Effector memory CD4-positive, alpha-beta T cell (primary cell): Measurements from ENCODE around the gene MESD.

Experiments
- DNase-seq, 3 donors: peaks; one replicate each; pipeline ENCODE4 v3.0.0-alpha.2; 2020
- H3K27ac ChIP-seq: 2 replicates; pipeline ENCODE4 v1.7.0; 2013; ENCODE audit warnings: mild to moderate bottlenecking, low read length, moderate library complexity; ENCODE audit not compliant: insufficient read depth, poor library complexity, severe bottlenecking
- H3K27me3 ChIP-seq: replicated peaks from 2 replicates; pipeline ENCODE4 v1.7.0; 2013; ENCODE audit warnings: mild to moderate bottlenecking, low read length; ENCODE audit not compliant: insufficient read depth, control insufficient read depth, poor library complexity, severe bottlenecking
- H3K36me3 ChIP-seq: 2 replicates; pipeline ENCODE4 v1.7.0; 2013; ENCODE audit warnings: mild to moderate bottlenecking, low read length, moderate library complexity; ENCODE audit not compliant: control insufficient read depth, insufficient read depth
- H3K4me1 ChIP-seq: 2 replicates; pipeline ENCODE4 v1.7.0; 2013; ENCODE audit warnings: low read length, mild to moderate bottlenecking; ENCODE audit not compliant: control insufficient read depth, insufficient read depth, poor library complexity, severe bottlenecking
- H3K4me3 ChIP-seq: 2 replicates; pipeline ENCODE4 v1.7.0; 2013; ENCODE audit warnings: low read length, low read depth, mild to moderate bottlenecking; ENCODE audit not compliant: insufficient read depth, poor library complexity, severe bottlenecking
- H3K9me3 ChIP-seq: 2 replicates; pipeline ENCODE4 v1.7.0; 2013; ENCODE audit warnings: mild to moderate bottlenecking, low read length, moderate library complexity; ENCODE audit not compliant: control insufficient read depth

Gene MESD

GRCh38 chr15:80991421-80991820 is 1.8 kb upstream of the MESD start:
- H3K4me3 ChIP-seq: no peak overlapping the region
- no peaks in the 10 kb centered on the region for H3K9me3 ChIP-seq
- no peak overlapping the region for H3K27ac ChIP-seq
- DNase-seq: no peak
- H3K4me1 ChIP-seq: peaks cover 14% of the 10 kb centered on the region
- H3K36me3 ChIP-seq: no peaks in the 10 kb centered on the region
- H3K27me3 ChIP-seq: no peaks in the 10 kb centered on the region

- H3K27ac ChIP-seq: no peak overlapping the region
- H3K27me3 ChIP-seq: no peaks in the 10 kb centered on the region
- no peak overlapping the region for H3K4me3 ChIP-seq
- H3K4me1 ChIP-seq: peaks cover 14% of the 10 kb centered on the region
- no peak for DNase-seq
- H3K9me3 ChIP-seq: no peaks in the 10 kb centered on the region
- no peaks in the 10 kb centered on the region for H3K36me3 ChIP-seq
Observed at GRCh38 chr15:80990955-80991354, 1.3 kb upstream of the MESD start.

DNA sequence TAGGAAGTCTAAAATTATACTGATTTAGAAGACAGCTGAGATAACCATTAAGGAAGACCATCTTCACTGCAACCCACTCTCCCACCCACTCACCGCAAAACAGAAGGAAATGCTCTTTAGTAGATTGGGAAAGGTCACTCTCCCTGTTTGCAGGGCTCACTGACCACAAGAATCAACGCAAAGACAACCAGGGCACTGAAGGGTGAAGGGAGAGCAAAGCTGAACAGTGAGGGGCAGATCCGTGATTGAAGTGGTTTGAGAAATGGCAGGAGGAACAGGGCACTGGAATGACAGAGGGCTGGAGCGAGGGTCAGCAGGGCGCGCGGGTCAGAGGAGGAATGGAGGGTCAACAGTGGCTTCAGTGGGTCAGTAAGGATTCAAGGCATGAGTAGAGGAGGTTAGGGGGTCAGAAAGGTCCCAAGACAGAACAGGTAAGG is 520 bp downstream of the MESD start:
- peak overlapping the region; percentile 93 for H3K27ac ChIP-seq

GRCh38 chr15:80988148-80988796 is 1.3 kb downstream of the MESD start:
- DNase-seq: no peak
- Histone ChIP-seq H3K4me3 (peak overlapping the region; percentile 99), H3K27me3 (no peaks in the 10 kb centered on the region), H3K27ac (no peak overlapping the region), H3K4me1 (peaks cover 14% of the 10 kb centered on the region), H3K9me3 (no peaks in the 10 kb centered on the region), H3K36me3 (no peaks in the 10 kb centered on the region)

More for the DNA sequence above, 520 bp downstream of the MESD start:
- Histone ChIP-seq H3K4me1 (peaks cover 14% of the 10 kb centered on the region), H3K4me3 (peak overlapping the region; percentile 99), H3K27me3 (no peaks in the 10 kb centered on the region), H3K9me3 (no peaks in the 10 kb centered on the region), H3K36me3 (no peaks in the 10 kb centered on the region)
- no peak for DNase-seq

DNA sequence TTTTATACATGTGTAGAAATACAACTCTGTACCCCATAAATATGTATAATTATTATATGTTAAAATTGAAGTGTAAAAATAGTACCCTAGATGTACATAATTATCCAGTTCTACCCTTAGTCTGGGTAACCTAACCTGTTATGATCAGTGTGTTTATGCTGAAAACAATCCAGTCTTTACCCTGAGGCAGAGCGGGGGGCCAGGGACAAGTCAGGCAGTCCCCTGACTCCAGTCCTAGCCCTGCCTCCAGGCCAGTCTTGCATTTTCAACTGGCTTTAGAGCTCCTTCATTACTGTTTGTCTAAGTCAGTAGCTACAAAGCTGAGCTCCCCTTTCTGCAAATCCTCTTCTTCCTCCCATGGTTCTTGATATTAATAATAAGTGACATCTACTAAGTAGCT is 3.1 kb downstream of the MESD start:
- no peaks in the 10 kb centered on the region for H3K27me3 ChIP-seq

GRCh38 chr15:80985981-80986380 is 3.6 kb downstream of the MESD start:
- H3K27me3 ChIP-seq: no peaks in the 10 kb centered on the region
- no peaks in the 10 kb centered on the region for H3K9me3 ChIP-seq
- H3K27ac ChIP-seq: no peak overlapping the region
- H3K4me3 ChIP-seq: no peak overlapping the region
- H3K4me1 ChIP-seq: peaks cover 14% of the 10 kb centered on the region
- no peaks in the 10 kb centered on the region for H3K36me3 ChIP-seq
- DNase-seq: no peak

More for the DNA sequence above, 3.1 kb downstream of the MESD start:
- Histone ChIP-seq H3K36me3 (no peaks in the 10 kb centered on the region), H3K27ac (no peak overlapping the region), H3K4me3 (no peak overlapping the region), H3K4me1 (peaks cover 14% of the 10 kb centered on the region), H3K9me3 (no peaks in the 10 kb centered on the region)
- DNase-seq: no peak

- no peaks in the 10 kb centered on the region for H3K27me3 ChIP-seq
- DNase-seq: no peak
- H3K27ac ChIP-seq: no peak overlapping the region
- H3K4me1 ChIP-seq: peaks cover 9% of the 10 kb centered on the region
- peaks cover 7% of the 10 kb centered on the region for H3K36me3 ChIP-seq
- H3K9me3 ChIP-seq: no peaks in the 10 kb centered on the region
- H3K4me3 ChIP-seq: no peak overlapping the region
Observed at GRCh38 chr15:80984856-80985255, 4.8 kb downstream of the MESD start.

DNA sequence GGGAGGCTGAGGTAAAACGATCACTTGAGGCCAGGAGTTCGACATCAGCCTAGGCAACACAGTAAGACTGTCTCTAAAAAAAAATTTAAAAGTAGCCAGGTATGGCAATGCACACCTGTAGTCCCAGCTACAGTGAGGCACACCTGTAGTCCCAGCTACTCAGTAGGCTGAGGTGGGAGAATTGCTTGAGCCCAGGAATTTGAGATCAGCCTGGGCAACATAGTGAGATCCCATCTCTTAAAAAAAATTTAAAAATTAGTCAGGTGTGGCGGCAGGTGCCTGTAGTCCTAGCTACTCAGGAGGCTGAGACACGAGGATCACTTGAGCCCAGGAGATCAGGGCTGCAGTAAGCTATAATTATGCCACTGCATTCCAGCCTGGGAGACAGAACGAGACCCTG is 6.8 kb downstream of the MESD start:
- Histone ChIP-seq H3K4me1 (no peaks in the 10 kb centered on the region), H3K27ac (no peak overlapping the region), H3K36me3 (peaks cover 23% of the 10 kb centered on the region), H3K9me3 (no peaks in the 10 kb centered on the region), H3K4me3 (no peak overlapping the region), H3K27me3 (no peaks in the 10 kb centered on the region)
- DNase-seq: no peak

DNA sequence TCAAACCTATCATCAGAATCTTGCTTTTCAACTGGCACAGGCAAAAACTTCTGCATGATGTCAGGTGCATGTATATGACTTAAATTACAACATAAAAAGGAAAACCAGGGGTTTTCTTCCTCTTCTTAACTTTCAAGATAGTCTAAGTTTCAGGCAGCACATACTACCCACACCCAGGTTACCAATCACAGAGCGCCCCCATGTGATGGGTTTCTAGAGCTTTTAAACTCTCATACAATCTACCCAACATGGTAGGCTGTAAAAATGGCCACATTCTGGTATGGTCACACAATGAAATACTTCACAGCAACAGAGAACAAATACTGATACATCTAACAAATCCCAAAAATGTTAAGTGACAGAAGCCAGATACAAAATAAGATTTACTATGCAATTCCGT is 7.4 kb downstream of the MESD start:
- H3K4me3 ChIP-seq: no peak overlapping the region
- H3K9me3 ChIP-seq: no peaks in the 10 kb centered on the region
- no peak for DNase-seq
- H3K27me3 ChIP-seq: no peaks in the 10 kb centered on the region
- peaks cover 23% of the 10 kb centered on the region for H3K36me3 ChIP-seq
- no peak overlapping the region for H3K27ac ChIP-seq
- H3K4me1 ChIP-seq: no peaks in the 10 kb centered on the region

- Histone ChIP-seq H3K9me3 (no peaks in the 10 kb centered on the region), H3K36me3 (peaks cover 23% of the 10 kb centered on the region), H3K4me3 (no peak overlapping the region), H3K27ac (no peak overlapping the region), H3K4me1 (no peaks in the 10 kb centered on the region), H3K27me3 (no peaks in the 10 kb centered on the region)
- DNase-seq: no peak
Observed at GRCh38 chr15:80979538-80980200, 9.9 kb downstream of the MESD start.
